H1 (cell line): ENCODE results near the gene LBHD1. TPM values are rescaled to one million over a fixed set of nuclear protein-coding genes. Genes with fewer than 3 reads are reported as not detected.

Experiments
- CTCF ChIA-PET: fragments of 300-600 bp; sonication (Branson Sonifier 250); formaldehyde crosslinking; loops from one replicate; lab custom pipeline; 2021; ENCODE audit not compliant: partially characterized antibody; lab: Charles Lee
- POLR2A ChIA-PET: fragments of 300-600 bp; sonication (Branson Sonifier 250); formaldehyde crosslinking; loops from one replicate; lab custom pipeline; 2021; ENCODE audit warnings: inconsistent platforms; ENCODE audit not compliant: partially characterized antibody; lab: Charles Lee
- DNase-seq, 2 experiments: peaks; one replicate each; pipeline versions ENCODE4 v3.0.0 to v3.0.0-alpha.2; 2010 to 2022; ENCODE audit warnings: low spot score in 2 of 2, low read depth in 1 of 2, mixed read lengths in 1 of 2
- FAIRE-seq: peaks from 2 replicates; lab custom pipeline; 2011; peaks lifted over from hg19 to GRCh38; lab: Jason Lieb, UNC
- H2AFZ ChIP-seq: 2 replicates; pipeline ENCODE4 v1.8.1; 2012; ENCODE audit warnings: low read length, inconsistent platforms
- H2AK5ac ChIP-seq: 2 replicates; pipeline ENCODE4 v1.6.1; 2013; ENCODE audit warnings: low read depth, low read length
- H2BK120ac ChIP-seq: replicated peaks from 2 replicates; pipeline ENCODE3; 2013; ENCODE audit warnings: low read depth, low read length, inconsistent platforms
- H2BK12ac ChIP-seq: 2 replicates; pipeline ENCODE4 v1.6.1; 2013; ENCODE audit warnings: low read depth, low read length
- H2BK15ac ChIP-seq: 2 replicates; pipeline ENCODE4 v1.6.1; 2013; ENCODE audit warnings: low read length
- H2BK20ac ChIP-seq: 2 replicates; pipeline ENCODE4 v1.6.1; 2013; ENCODE audit warnings: low read length
- H2BK5ac ChIP-seq: 2 replicates; pipeline ENCODE4 v1.6.1; 2013; ENCODE audit warnings: low read depth, low read length
- H3K14ac ChIP-seq: 2 replicates; pipeline ENCODE4 v1.6.1; 2013; ENCODE audit warnings: inconsistent platforms; ENCODE audit not compliant: insufficient read length
- H3K18ac ChIP-seq: 2 replicates; pipeline ENCODE4 v1.6.1; 2013; ENCODE audit warnings: low read length; ENCODE audit errors: extremely low read depth
- H3K23ac ChIP-seq: 2 replicates; pipeline ENCODE4 v1.6.1; 2013; ENCODE audit warnings: inconsistent platforms; ENCODE audit not compliant: insufficient read length
- H3K23me2 ChIP-seq: 2 replicates; pipeline ENCODE4 v1.6.1; 2013; ENCODE audit warnings: low read depth, low read length
- H3K27ac ChIP-seq: 2 replicates; pipeline ENCODE4 v1.6.1; 2011; ENCODE audit warnings: low read depth, low read length, inconsistent platforms
- H3K27me3 ChIP-seq, 4 experiments: replicated peaks in 1 of 4; 1 replicate in 1 of 4; 2 replicates in 3 of 4; pipeline versions ENCODE4 v1.6.1 to v1.8.1; 2011 to 2013; ENCODE audit warnings: low read length in 3 of 4, mild to moderate bottlenecking in 3 of 4, inconsistent platforms in 2 of 4, mixed read lengths in 2 of 4, moderate library complexity in 1 of 4; ENCODE audit not compliant: control insufficient read depth in 3 of 4, insufficient read depth in 3 of 4; ENCODE audit errors: extremely low read depth in 1 of 4
- H3K36me3 ChIP-seq, 4 experiments: 2 replicates each; pipeline versions ENCODE4 v1.6.1 to v1.8.1; 2011 to 2013; ENCODE audit warnings: mild to moderate bottlenecking in 4 of 4, low read length in 3 of 4, moderate library complexity in 2 of 4, control low read depth in 1 of 4, inconsistent platforms in 1 of 4; ENCODE audit not compliant: insufficient read depth in 4 of 4, control insufficient read depth in 2 of 4
- H3K4ac ChIP-seq: replicated peaks from 2 replicates; pipeline ENCODE3; 2013; ENCODE audit warnings: low read length, low read depth, mixed read lengths, inconsistent platforms; ENCODE audit not compliant: insufficient read length
- H3K4me1 ChIP-seq, 4 experiments: replicated peaks in 1 of 4; 1 replicate in 1 of 4; 2 replicates in 3 of 4; pipeline versions ENCODE4 v1.6.1 to v1.8.1; 2011 to 2013; ENCODE audit warnings: low read length in 3 of 4, inconsistent platforms in 2 of 4, mixed read lengths in 1 of 4; ENCODE audit not compliant: insufficient read depth in 4 of 4, control insufficient read depth in 3 of 4
- H3K4me2 ChIP-seq, 2 experiments: 2 replicates each; pipeline versions ENCODE4 v1.6.1 to v1.8.1; 2011 to 2013; ENCODE audit warnings: low read depth in 2 of 2, low read length in 2 of 2, control low read depth in 1 of 2, inconsistent platforms in 1 of 2, mild to moderate bottlenecking in 1 of 2; ENCODE audit not compliant: insufficient read depth in 1 of 2
- H3K4me3 ChIP-seq, 4 experiments: fragments of 200-600, 300-600 bp in 1 of 4; sonication (generic), shearing (Covaris generic), sonication (Bioruptor Twin) in 1 of 4; 2 replicates each; pipeline versions ENCODE4 v1.5.1 to v1.8.1; 2011 to 2016; ENCODE audit warnings: low read length in 4 of 4, low read depth in 3 of 4, control low read depth in 2 of 4, inconsistent platforms in 2 of 4, mild to moderate bottlenecking in 2 of 4, mixed read lengths in 1 of 4, moderate library complexity in 1 of 4; ENCODE audit not compliant: insufficient read depth in 2 of 4; ENCODE audit errors: extremely low read depth in 1 of 4
- H3K56ac ChIP-seq: replicated peaks from 2 replicates; pipeline ENCODE3; 2013; ENCODE audit warnings: low read depth, mild to moderate bottlenecking, mixed read lengths, low read length, inconsistent platforms; ENCODE audit not compliant: insufficient read length
- H3K79me1 ChIP-seq: 2 replicates; pipeline ENCODE4 v1.6.1; 2013; ENCODE audit warnings: low read depth, low read length, control low read depth
- H3K79me2 ChIP-seq, 2 experiments: 2 replicates each; pipeline versions ENCODE4 v1.6.1 to v1.8.1; 2012 to 2013; ENCODE audit warnings: low read length in 2 of 2, mild to moderate bottlenecking in 2 of 2, inconsistent platforms in 1 of 2; ENCODE audit not compliant: insufficient read depth in 2 of 2, control insufficient read depth in 1 of 2
- H3K9ac ChIP-seq, 4 experiments: replicated peaks in 1 of 4; 1 replicate in 1 of 4; 2 replicates in 3 of 4; pipeline versions ENCODE4 v1.6.1 to v1.8.1; 2011 to 2013; ENCODE audit warnings: low read depth in 3 of 4, low read length in 3 of 4, control low read depth in 2 of 4, mild to moderate bottlenecking in 2 of 4, moderate library complexity in 2 of 4, inconsistent platforms in 1 of 4; ENCODE audit errors: extremely low read depth in 1 of 4
- H3K9me3 ChIP-seq, 2 experiments: 2 replicates each; pipeline versions ENCODE4 v1.6.1 to v1.8.1; 2012 to 2013; ENCODE audit warnings: mild to moderate bottlenecking in 2 of 2, moderate library complexity in 2 of 2, control low read depth in 1 of 2, inconsistent platforms in 1 of 2, low read depth in 1 of 2, low read length in 1 of 2, mixed read lengths in 1 of 2; ENCODE audit not compliant: insufficient read depth in 2 of 2
- H4K20me1 ChIP-seq, 2 experiments: replicated peaks in 1 of 2; 2 replicates each; pipeline versions ENCODE3 to v1.8.1; 2011 to 2013; ENCODE audit warnings: inconsistent platforms in 2 of 2, low read length in 2 of 2, mild to moderate bottlenecking in 1 of 2; ENCODE audit not compliant: insufficient read depth in 2 of 2, control insufficient read depth in 1 of 2
- H4K5ac ChIP-seq: 2 replicates; pipeline ENCODE4 v1.6.1; 2013; ENCODE audit warnings: low read length, low read depth, mixed read lengths, inconsistent platforms; ENCODE audit not compliant: insufficient read length
- H4K8ac ChIP-seq: 2 replicates; pipeline ENCODE4 v1.8.0; 2013; ENCODE audit warnings: mild to moderate bottlenecking, moderate library complexity, low read length, inconsistent platforms; ENCODE audit not compliant: insufficient read depth; ENCODE audit errors: extremely low read depth
- H4K91ac ChIP-seq: replicated peaks from 2 replicates; pipeline ENCODE3; 2013; ENCODE audit warnings: low read length, mixed read lengths, inconsistent platforms; ENCODE audit not compliant: insufficient read length
- BCL11A ChIP-seq, 2 experiments: IDR thresholded peaks; one replicate each; pipeline ENCODE4 v1.6.1; 2011; ENCODE audit warnings: low read depth in 2 of 2, low read length in 2 of 2, mild to moderate bottlenecking in 2 of 2
- EP300 ChIP-seq, 2 experiments: IDR thresholded peaks; 1 replicate in 1 of 2; 2 replicates in 1 of 2; pipeline ENCODE4 v1.6.1; 2011 to 2012; ENCODE audit warnings: low read depth in 2 of 2, low read length in 2 of 2, mild to moderate bottlenecking in 2 of 2, borderline replicate concordance in 1 of 2, inconsistent platforms in 1 of 2, moderate library complexity in 1 of 2
- FOSL1 ChIP-seq: IDR thresholded peaks from 2 replicates; pipeline ENCODE4 v1.6.1; 2011; ENCODE audit warnings: mild to moderate bottlenecking, low read depth, low read length, moderate library complexity; ENCODE audit not compliant: insufficient read depth
- JUN ChIP-seq: IDR thresholded peaks from 2 replicates; pipeline ENCODE4 v1.6.1; 2011; ENCODE audit warnings: low read depth, mild to moderate bottlenecking, improper control_type of control experiment, low read length
- KDM4A ChIP-seq: IDR thresholded peaks from one replicate; pipeline ENCODE4 v1.7.1; 2012; ENCODE audit warnings: low read depth, mild to moderate bottlenecking, moderate library complexity, low read length, inconsistent platforms; ENCODE audit not compliant: severe bottlenecking
- KDM5A ChIP-seq: fragments of 200-600 bp; IDR thresholded peaks from 2 replicates; pipeline ENCODE4 v1.7.1; 2012; ENCODE audit warnings: mild to moderate bottlenecking, low read length, inconsistent platforms, mixed read lengths
- NANOG ChIP-seq: IDR thresholded peaks from 2 replicates; pipeline ENCODE4 v1.6.1; 2011; ENCODE audit warnings: low read length, low read depth, mild to moderate bottlenecking, inconsistent platforms; ENCODE audit not compliant: insufficient read depth, poor library complexity, severe bottlenecking
- RBBP5 ChIP-seq: IDR thresholded peaks from 2 replicates; pipeline ENCODE4 v1.7.1; 2012; ENCODE audit warnings: low read depth, mild to moderate bottlenecking, inconsistent platforms, low read length, moderate library complexity, borderline replicate concordance
- SIN3A ChIP-seq, 2 experiments: IDR thresholded peaks in 1 of 2; conservative IDR thresholded peaks in 1 of 2; 2 replicates each; pipeline ENCODE4 v1.6.1; 2011 to 2012; ENCODE audit warnings: low read length in 2 of 2, improper control_type of control experiment in 1 of 2, low read depth in 1 of 2, mild to moderate bottlenecking in 1 of 2
- WGBS, 2 experiments: shearing (Covaris generic) in 1 of 2; methylation state at CpG; one replicate each; pipeline versions ENCODE4 v1.1.6 to v1.1.7; 2013 to 2015; ENCODE audit warnings: low lambda C conversion rate in 2 of 2, mixed read lengths in 2 of 2, inconsistent platforms in 1 of 2, low coverage in 1 of 2, missing lambda C conversion rate in 1 of 2; ENCODE audit not compliant: insufficient replicate concordance in 2 of 2, insufficient coverage in 1 of 2, insufficient read length in 1 of 2; ENCODE audit errors: extremely low coverage in 1 of 2, missing lambda C conversion rate in 1 of 2; 5-methylcytosine and 5-hydroxymethylcytosine counted together
- polyA plus RNA-seq, 7 experiments: library from polyadenylated mRNA; depleted of rRNA in 3 of 7; stranded (reverse) in 5 of 7; unstranded in 2 of 7; fragments of >200 nt in 5 of 7; fragments of 200-250 nt in 2 of 7; gene quantifications; 1 replicate in 5 of 7; 2 replicates in 1 of 7; 4 replicates in 1 of 7; pipeline versions ENCODE4 v1.2.1 to v1.2.3, GENCODE V29; 2011 to 2013; ENCODE audit warnings: missing spikeins in 2 of 7, mixed read lengths in 2 of 7
- total RNA-seq: library from RNA; stranded (reverse); fragmentation: NEBNext Ultra II Directional; extraction: Animal tissue kit (Norgen Biotek cat#: 25700); gene quantifications from 2 replicates; pipeline ENCODE4 v1.2.1, GENCODE V29; 2021
- TF ChIP-seq, protein P1 (sequence below): IDR thresholded peaks from 2 replicates; pipeline ENCODE4 v1.6.1; 2012; ENCODE audit warnings: inconsistent platforms

The LBHD1 gene
- total and polyA plus RNA-seq, 2 of the 8 experiments (the other 6 are each of a cell fraction or from before 2014, with no cell fraction given), result 2.3 to 5.2 TPM

DNA sequence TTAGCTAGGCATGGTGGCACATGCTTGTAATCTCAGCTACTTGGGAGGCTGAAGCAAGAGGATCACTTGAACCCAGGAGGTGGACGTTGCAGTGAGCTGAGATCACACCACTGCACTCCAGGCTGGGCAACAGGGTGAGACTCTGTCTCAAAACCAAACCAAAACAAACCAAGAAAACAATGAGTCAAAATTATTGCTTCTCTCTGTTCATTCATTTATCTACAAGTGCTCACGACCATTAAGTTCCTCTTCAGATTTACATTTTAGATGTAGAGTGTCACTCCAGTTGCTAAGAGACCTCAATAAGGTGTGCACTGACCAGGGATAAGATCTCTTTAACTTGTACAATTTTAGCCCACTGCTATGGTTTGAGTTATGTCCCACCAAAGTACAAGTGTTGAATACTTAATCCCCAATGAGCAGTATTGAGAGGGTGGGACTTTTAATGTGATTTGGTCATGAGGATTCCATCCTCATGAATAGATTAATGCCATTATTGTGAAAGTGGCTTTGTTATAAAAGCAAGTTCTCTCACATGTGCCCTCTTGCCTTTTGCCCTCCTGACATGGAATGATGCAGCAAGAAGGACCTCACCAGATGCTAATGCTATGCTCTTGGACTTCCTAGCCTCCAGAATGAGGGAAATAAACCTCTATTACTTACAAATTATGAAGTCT lies 47.4 kb upstream of the LBHD1 start:
- DNase-seq (no peak), FAIRE-seq (no peak)
- H3K9me3 ChIP-seq, result no peaks in the 10 kb centered on the region
- H3K9ac ChIP-seq, result no peak overlapping the region
- ChIA-PET CTCF (interaction anchor here (1.0 to 2.9 kb wide), 3 partner anchors 11 to 71 kb away, joined by 3 to 10 read pairs (median 4); no protein-coding TSS in a partner anchor), POLR2A (interaction anchor here (0.6 to 61.4 kb wide), 8 partner anchors 8 to 175 kb away, joined by 3 to 2041 read pairs (median 6); partner anchors contain the start of genes BSCL2, C11orf98, CSKMT and GANAB)
- H4K8ac ChIP-seq, result no peak overlapping the region
- H4K20me1 ChIP-seq, result peaks cover 2 to 7% of the 10 kb centered on the region in 2 experiments
- no peak overlapping the region for H3K4me2 ChIP-seq
- H3K56ac ChIP-seq, result no peak overlapping the region
- 89% methylated on average over 2 of the region's 2 CpGs; no CpG with 5 or more reads in 1 of the 2 experiments for WGBS, 2 experiments
- H2AK5ac ChIP-seq, result no peak overlapping the region
- H2BK12ac ChIP-seq, result no peak overlapping the region
- H2BK15ac ChIP-seq, result no peak overlapping the region
- no peak overlapping the region for H3K14ac ChIP-seq
- H2BK5ac ChIP-seq, result no peak overlapping the region
- H2AFZ ChIP-seq, result no peak overlapping the region
- no peak overlapping the region for H2BK120ac ChIP-seq
- no peak overlapping the region for H4K5ac ChIP-seq
- H3K4me1 ChIP-seq, result peaks cover 0 to 9% (median 1%) of the 10 kb centered on the region in 4 experiments; a peak in 3 of 7 replicates
- no peaks in the 10 kb centered on the region for H3K23me2 ChIP-seq
- no peak overlapping the region for H2BK20ac ChIP-seq
- no peaks in the 10 kb centered on the region; a peak in 1 of 7 replicates for H3K27me3 ChIP-seq
- H3K18ac ChIP-seq, result no peak overlapping the region
- no peak overlapping the region for H3K4me3 ChIP-seq
- H3K4ac ChIP-seq, result no peak overlapping the region
- H3K79me2 ChIP-seq, result peaks cover 0 to 40% of the 10 kb centered on the region in 2 experiments; a peak in 2 of 4 replicates
- peaks cover 2% of the 10 kb centered on the region; the same call in 1 of the 2 replicates for H3K79me1 ChIP-seq
- no peak overlapping the region for H4K91ac ChIP-seq
- H3K23ac ChIP-seq, result no peak overlapping the region
- peaks cover 46 to 99% (median 84%) of the 10 kb centered on the region in 4 experiments for H3K36me3 ChIP-seq
- H3K27ac ChIP-seq, result no peak overlapping the region
- TF ChIP-seq NANOG (no peak), KDM5A (no peak), KDM4A (no peak), EP300 (IDR thresholded peaks at IDR 0.05; ENCODE audit: borderline replicate concordance in 1 of 2, low read depth in 2 of 2, low read length in 2 of 2) (no peak), BCL11A (IDR thresholded peaks at IDR 0.05; ENCODE audit: low read depth in 2 of 2, low read length in 2 of 2) (no peak), JUN (no peak), RBBP5 (no peak), SIN3A (conservative IDR thresholded peaks at IDR 0.05 in 1 of 2, IDR thresholded peaks at IDR 0.05 in 1 of 2; ENCODE audit: low read depth in 1 of 2, low read length in 2 of 2) (no peak), FOSL1 (no peak)
- TF ChIP-seq, protein P1, sequence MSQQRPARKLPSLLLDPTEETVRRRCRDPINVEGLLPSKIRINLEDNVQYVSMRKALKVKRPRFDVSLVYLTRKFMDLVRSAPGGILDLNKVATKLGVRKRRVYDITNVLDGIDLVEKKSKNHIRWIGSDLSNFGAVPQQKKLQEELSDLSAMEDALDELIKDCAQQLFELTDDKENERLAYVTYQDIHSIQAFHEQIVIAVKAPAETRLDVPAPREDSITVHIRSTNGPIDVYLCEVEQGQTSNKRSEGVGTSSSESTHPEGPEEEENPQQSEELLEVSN, result no peak
